Hematopoietic multipotent progenitor cell treated with erythropoietin and hydrocortisone succinate and interleukin-3 and kit ligand, for 6 days (in vitro differentiated cells): ENCODE results near the gene ANAPC2.

Source experiments
- DNase-seq: peaks from one replicate; pipeline ENCODE4 v3.0.0-alpha.2; 2015

Gene ANAPC2

DNA sequence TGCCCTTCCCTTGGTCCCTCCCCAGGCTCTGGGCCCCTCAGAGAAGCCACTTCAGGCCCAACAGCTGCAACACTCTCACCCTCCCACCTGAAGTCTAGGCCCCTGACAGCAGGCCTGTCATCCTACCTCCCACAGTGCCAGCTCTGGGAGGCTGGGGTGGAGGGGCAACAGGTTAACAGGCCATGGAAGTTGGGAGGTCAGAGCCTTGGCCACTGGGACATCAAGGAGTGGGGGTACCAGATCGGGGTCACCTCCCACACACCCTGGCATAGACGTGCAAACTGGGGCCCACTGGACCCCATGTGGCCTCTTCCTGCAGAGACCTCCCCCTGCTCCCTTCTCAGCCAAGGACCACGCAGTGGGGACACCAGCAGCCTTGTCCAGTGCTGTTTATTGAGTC is 2.9 kb upstream of the ANAPC2 start:
- DNase-seq, result no peak

GRCh38 chr9:137190315-137190856 is 2.0 kb upstream of the ANAPC2 start:
- no peak for DNase-seq

DNA sequence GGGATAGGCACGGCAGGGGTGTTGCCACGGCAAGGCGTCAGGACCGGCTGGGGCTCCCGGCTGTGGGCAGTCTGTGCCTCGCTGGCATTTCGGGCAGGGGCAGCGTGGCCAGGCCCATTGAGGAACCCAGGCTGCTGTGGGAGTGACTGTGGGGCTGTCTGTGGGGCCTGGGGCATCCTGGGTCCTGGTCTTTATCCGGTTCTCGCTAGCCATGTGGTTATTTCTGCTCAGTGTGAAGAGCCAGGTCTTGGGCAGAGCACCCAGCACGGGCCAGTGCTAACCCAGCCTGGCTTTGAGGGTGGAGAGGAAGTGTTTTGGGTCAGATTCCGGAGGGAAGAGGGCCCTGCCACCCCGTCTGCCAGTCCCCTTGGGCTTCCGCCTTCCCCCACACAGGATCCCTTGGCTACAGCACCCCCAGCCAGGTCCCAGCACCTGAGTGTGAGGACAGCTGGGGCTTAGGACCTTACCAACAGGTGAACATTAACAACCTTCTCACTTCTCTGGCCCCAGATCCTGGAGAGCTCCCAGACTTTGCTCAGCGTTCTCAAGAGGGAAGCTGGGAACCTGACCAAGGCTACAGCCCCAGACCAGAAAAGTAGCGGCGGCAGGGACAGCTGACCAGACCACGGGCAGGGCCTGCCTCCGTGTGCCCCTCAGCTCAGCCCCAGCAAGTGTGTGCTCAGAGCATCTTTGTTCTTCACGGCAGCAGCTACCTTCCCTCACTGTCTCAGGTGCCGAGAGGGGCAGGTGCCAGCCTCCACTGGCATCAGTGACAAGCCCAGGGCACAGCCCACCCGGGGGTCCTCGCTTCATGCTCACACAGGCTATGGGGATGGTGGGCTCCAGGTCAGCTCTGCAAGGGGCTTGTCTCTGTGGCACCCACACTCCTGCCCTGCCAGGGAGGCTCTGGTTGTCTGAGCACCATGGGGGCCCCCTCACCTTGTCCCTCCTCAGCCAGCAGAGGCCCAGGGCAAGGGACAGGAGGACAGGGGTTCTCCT is 1.2 kb upstream of the ANAPC2 start:
- DNase-seq, result no peak

- DNase-seq, result no peak
Observed at GRCh38 chr9:137188086-137188489, 272 bp downstream of the ANAPC2 start.

DNA sequence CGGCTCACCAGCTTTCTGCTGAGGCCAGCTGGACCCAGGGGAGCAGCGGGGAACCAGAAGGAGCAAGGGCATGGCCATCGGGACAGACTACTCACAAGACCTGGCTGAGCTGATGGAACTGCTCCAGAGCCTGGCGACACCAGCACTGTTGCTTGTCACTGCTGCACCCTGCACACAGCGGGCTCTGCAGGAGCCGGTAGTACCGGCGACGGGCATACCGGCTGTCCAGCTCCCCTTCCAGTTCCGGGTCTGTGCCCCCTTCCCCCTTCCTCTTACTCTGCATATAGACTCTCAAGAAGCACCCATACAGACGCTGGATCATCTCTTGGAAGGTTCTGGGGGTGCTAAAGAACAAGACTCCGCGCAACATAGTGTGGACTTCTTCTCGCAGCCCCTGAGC is 974 bp downstream of the ANAPC2 start:
- DNase-seq, result no peak

- peak; percentile 42 for DNase-seq
Observed at GRCh38 chr9:137186385-137186784, 2.0 kb downstream of the ANAPC2 start.

DNA sequence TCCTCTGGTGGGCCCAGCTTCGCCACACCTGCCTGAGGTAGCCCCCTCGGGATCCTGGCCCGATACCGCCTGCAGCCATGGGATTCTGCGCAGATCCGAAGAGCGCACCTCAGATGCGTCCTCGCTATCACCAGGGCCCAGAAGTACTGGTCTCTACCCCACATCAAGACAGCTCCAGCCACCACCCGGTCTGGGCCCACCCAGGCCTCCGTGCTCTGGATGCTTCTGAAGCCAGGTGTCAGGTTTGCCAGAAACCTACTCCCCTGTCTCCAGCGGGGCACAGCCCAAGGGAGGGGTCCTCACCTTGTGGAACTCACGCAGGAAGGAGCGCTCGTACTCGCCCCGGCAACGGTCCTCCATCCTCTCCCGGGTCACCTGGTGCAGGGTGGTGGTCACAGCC is 2.4 kb downstream of the ANAPC2 start:
- no peak for DNase-seq

DNA sequence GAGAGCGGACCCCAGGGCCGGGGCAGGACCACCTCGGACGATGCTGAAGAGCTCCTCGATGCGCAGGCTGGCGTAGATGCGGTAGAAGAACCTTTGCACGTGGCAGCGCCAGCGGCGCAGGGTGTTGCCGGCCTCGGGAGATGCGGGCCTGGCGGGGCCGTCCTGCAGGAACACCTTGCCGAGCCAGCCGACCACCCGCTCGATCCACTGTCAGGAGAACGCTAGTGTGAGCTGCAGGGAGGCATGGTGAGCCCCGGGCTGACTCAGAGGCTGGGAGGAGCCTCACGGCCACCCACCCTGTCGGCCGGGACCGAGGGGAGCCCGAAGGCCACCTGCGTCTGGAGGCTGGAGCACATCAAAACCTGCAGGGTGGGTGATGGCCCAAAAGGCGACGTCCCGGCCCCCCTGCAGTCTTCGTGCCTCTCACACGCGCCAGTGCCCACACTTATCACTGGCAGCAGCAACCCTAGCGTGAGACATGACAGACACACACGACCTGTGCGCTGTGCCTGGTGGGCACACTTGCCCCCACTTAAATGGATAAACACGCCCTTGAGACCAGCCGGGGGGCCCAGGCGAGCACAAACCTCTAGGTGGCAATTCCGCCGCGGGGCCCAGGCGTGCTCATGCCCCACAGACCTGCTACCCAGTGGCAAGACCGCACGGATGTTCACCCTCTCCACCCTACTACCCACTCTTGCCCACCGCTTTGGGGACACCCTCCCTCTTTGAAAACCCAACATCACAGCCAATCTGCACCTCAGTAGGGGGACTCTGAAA is 3.3 kb downstream of the ANAPC2 start:
- DNase-seq, result no peak

DNA sequence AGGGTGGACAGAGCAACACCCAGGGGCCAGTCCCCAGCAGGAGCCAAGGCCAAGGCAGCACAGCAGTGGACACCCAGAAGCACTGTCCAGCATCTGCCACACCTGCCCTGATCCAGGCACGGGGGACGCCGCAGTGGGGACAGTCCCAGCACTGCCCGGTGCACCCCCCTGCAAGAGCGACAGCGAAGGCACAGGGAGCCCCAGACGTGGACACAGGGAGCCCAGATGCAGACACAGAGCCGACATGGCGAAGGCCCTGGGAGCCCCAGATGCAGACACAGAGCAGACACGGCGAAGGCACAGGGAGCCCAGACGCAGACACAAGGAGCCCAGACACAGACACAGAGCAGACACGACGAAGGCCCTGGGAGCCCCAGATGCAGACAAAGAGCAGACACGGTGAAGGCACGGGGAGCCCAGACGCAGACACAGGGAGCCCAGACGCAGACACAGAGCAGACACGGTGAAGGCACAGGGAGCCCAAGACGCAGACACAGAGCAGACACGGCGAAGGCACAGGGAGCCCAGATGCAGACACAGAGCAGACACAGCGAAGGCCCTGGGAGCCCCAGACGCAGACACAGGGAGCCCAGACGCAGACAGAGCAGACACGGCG is 4.3 kb downstream of the ANAPC2 start:
- DNase-seq, result no peak

DNA sequence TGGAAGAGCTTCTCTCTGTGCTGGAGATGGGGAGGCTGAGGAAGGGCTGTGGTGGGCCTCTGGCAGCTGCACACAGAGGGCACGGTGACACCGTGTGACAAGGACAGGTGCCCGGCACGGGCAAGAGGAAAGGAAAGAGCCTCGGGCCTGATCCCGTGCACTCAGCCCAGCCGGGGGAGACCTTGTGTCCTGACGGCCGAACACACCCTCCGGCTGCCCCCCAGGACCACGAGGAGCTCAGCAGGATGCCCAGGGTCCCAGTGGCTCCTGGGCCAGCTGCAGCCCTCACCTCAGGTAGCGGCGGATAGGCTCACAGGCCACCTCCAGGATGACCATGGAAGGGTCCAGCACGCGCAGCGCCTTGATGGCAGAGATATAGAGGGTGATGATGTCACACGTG is 5.5 kb downstream of the ANAPC2 start:
- no peak for DNase-seq

DNA sequence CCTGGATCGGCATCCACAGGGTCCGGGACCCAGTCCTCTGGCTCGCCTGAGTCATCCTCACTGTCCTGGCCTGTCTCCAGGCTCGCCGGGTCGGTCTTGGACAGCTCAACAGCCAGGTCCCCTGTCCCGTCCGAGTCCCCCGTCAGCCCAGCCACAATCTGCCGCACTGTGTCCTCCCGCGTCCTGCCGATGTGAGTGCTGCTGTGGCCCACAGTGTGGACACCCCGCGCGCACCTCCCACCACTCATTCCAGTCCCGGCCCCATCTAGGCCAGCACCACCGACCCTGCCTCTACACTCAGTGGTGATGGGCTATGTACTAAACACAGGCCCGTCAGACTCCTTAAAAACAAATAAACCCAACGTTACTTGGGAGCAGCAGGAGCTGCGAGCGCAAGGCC is 6.7 kb downstream of the ANAPC2 start:
- DNase-seq, result no peak

DNA sequence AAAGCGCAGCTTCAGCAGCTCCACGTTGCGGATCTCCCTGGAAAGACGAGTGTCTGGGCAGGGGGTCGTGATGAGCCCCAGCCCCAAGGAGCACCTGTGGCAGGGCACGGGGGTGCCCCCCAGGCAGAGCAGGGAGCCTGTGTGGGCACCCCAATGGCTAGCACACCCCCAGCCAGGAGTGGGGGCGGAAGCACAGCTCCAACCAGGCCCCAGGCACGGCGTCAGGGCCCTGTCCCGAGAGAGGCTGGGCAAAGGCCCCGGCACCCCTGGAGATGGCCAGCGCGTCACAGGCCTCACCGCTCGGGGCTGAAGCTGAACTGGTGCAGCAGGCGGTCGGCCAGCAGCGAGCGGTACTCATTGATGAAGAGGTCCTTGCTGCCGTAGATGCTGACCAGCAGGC is 7.9 kb downstream of the ANAPC2 start:
- DNase-seq, result no peak

- DNase-seq, result no peak
Observed at GRCh38 chr9:137179761-137180160, 8.6 kb downstream of the ANAPC2 start.

DNA sequence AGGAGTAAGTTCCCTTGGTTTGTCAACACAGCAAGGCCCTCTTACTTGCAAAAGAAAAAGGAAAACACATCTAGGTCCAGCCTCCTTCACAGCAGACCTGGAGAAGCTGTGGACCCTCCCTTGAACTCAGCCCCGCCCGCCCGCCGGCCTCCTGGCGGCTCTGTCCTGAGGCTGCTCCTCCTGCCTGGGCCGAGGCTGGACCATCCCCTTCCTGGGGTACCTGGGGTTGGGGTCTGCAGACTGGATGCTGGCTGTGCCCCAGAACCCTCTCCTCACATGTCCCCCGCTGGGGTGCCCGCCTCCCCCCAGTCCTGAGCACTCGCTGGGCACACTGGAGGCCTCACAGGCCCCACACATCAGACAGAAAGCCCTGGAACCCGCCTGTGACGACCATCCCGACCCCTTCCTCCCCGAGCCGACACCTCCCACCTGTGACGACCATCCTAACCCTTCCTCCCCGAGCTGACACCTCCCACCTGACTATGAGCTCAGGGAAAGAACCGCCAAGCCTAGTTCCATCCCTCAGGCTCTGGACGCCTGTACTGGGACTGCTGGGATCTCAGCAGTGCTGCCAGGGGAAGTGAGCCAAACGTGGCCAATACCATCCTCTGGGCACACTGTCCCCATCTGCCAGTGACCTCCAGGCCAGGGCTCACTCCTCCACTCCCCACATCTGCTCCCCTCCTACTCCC is 9.3 kb downstream of the ANAPC2 start:
- DNase-seq, result no peak

GRCh38 chr9:137178201-137178938 is 10.0 kb downstream of the ANAPC2 start:
- DNase-seq, result no peak

GRCh38 chr9:137176302-137177182 is 11.8 kb downstream of the ANAPC2 start:
- peak; percentile 68 for DNase-seq

GRCh38 chr9:137175345-137175961 is 12.9 kb downstream of the ANAPC2 start:
- DNase-seq, result no peak

GRCh38 chr9:137174722-137175293 is 13.6 kb downstream of the ANAPC2 start:
- no peak for DNase-seq

DNA sequence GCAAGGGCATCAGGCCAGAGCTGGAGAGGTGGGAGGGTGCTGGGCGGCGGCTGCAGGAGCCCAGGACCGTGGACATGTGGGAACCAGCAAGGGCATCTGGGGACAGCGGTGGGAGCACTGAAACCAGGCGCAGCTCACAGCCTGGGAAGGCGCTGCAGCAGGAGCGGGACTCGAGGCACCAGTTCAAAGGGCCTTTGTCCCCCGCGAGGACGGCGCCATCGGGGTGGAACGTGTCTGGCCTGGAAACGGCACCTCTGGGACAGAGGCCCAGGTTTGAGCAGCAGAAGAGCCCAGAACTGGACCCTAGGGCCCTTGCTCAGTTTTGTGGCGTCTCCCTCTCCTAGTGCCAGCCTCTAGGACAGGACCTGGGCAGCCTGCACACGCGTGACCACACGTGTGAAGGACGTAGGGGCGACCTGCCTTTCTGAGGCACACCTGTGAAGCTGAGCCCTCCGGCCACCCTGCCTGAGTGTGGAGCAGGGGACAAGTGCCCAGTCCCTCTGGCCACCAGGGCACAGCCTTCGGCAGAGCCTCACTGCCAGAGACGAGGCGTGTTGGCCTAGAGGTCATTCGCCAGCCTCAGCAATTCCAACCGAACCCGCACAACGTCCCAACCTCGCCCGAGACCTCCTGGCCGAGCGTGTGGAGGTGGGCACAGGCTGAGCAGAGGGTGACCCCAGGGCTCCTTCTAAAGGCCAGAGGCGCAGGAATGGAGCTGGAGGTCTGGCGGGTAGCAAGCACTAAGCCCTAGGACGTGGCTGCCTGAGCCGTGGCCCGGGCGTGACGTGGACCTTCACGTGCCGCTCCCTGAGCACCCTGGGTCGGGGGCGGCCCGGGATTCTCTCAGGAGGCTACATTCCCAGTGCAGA is 14.3 kb downstream of the ANAPC2 start:
- no peak for DNase-seq
